ENCODE results near the gene ECT2L. TPM values are rescaled to one million over a fixed set of nuclear protein-coding genes. Genes with fewer than 3 reads are reported as not detected.
A peak's percentile ranks its signal among the peaks of the same experiment; 100 is the strongest.

ECT2L gene
- polyA plus RNA-seq, 3 donors, result not detected

DNA sequence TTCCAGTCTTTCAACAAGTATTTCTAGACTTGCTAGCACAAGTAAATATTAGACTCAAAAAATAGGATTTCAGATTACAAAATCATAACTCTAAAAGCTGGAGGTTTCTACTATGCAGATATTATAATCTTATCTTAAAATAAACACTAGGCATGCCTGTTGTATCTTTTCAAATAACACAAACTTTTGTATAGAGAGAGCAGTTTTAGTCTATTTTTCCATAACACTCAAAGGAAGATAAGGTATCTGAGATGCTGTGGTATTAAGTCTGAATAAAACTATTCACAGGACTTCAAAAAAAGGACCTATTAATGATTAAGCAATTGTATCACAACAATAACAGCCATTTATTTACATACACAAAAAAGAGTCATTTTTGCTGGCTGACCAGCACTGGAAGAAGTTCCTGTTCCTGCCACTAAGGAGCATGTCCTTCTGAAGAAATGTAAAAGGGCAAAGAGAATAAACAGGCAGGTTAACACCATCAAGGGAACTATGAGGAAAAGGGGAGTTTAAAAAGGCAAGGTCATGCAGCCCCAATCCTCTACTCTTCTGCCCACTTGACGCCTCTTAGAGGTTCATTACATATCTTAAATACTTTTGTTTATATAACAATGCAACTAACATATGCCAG is 152.8 kb downstream of the ECT2L start:
- Mint-ChIP-seq H3K4me3 (no peak overlapping the region), H3K9me3 (no peaks in the 10 kb centered on the region), H3K27me3 (ENCODE audit: low read depth in 3 of 3) (no peaks in the 10 kb centered on the region), H3K4me1 (peaks cover 17% of the 10 kb centered on the region), H3K36me3 (peaks cover 27 to 32% of the 10 kb centered on the region in 2 donors), H3K27ac (no peak overlapping the region)
- no peak for DNase-seq
- H3K79me2 ChIP-seq (ENCODE audit: insufficient read depth, low read length), result peaks cover 64% of the 10 kb centered on the region
- TF ChIP-seq, protein P1, sequence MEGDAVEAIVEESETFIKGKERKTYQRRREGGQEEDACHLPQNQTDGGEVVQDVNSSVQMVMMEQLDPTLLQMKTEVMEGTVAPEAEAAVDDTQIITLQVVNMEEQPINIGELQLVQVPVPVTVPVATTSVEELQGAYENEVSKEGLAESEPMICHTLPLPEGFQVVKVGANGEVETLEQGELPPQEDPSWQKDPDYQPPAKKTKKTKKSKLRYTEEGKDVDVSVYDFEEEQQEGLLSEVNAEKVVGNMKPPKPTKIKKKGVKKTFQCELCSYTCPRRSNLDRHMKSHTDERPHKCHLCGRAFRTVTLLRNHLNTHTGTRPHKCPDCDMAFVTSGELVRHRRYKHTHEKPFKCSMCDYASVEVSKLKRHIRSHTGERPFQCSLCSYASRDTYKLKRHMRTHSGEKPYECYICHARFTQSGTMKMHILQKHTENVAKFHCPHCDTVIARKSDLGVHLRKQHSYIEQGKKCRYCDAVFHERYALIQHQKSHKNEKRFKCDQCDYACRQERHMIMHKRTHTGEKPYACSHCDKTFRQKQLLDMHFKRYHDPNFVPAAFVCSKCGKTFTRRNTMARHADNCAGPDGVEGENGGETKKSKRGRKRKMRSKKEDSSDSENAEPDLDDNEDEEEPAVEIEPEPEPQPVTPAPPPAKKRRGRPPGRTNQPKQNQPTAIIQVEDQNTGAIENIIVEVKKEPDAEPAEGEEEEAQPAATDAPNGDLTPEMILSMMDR (IDR thresholded peaks at IDR 0.05), result no peak
- no peaks in the 10 kb centered on the region for H3K27me3 ChIP-seq (ENCODE audit: control insufficient read depth in 2 of 2, insufficient read depth in 2 of 2, low read length in 2 of 2)
- H4K20me1 ChIP-seq (ENCODE audit: insufficient read depth, low read length), result peaks cover 58% of the 10 kb centered on the region
- H3K4me3 ChIP-seq (replicated peaks in 1 of 3; ENCODE audit: low read depth in 2 of 3, low read length in 3 of 3), result no peak overlapping the region
- H3K9ac ChIP-seq (ENCODE audit: insufficient read depth, low read length, poor library complexity, severe bottlenecking), result no peak overlapping the region
- H2AFZ ChIP-seq (ENCODE audit: insufficient read depth, low read depth, low read length, poor library complexity, severe bottlenecking), result no peak overlapping the region
- no peak overlapping the region for H3K4me2 ChIP-seq (replicated peaks; ENCODE audit: extremely low read depth, low read length, poor library complexity, severe bottlenecking)
- peaks cover 0 to 4% of the 10 kb centered on the region in 2 donors for H3K4me1 ChIP-seq (ENCODE audit: control insufficient read depth in 1 of 2, insufficient read depth in 2 of 2, low read length in 2 of 2)
- WGBS (ENCODE audit: insufficient coverage), result no CpG with 5 or more reads among the region's 1 CpG
- no peaks in the 10 kb centered on the region for H3K9me3 ChIP-seq (replicated peaks in 1 of 2; ENCODE audit: control insufficient read depth in 1 of 2, insufficient read depth in 1 of 2, low read length in 2 of 2)
- H3K36me3 ChIP-seq (replicated peaks in 1 of 2; ENCODE audit: control insufficient read depth in 1 of 2, insufficient read depth in 2 of 2, low read length in 2 of 2), result peaks cover 18 to 25% of the 10 kb centered on the region in 2 donors
- H3K27ac ChIP-seq (ENCODE audit: low read depth in 1 of 2, low read length in 2 of 2), result peak overlapping the region in 1 of 2 donors; percentile 18
- intact Hi-C loops (cut with micrococcal nuclease), result no loop called here

DNA sequence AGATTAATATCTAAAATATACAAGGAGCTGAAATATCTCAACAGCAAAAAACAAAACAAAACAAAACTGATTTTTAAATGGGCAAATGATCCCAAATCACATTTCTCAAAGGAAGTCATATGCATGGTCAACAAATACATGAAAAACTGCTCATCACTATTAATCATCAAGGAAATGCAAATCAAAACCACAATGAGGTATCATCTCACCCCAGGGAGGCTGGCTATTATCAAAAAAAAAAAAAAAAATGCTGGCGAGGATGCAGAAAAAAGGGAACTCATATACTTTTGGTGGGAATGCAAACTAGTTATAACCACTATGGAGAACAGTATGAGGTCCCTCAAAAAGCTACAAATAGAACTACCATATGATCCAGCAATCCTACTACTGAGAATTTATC is 157.6 kb downstream of the ECT2L start:
- Histone ChIP-seq H3K27ac (ENCODE audit: low read depth in 1 of 2, low read length in 2 of 2) (no peak overlapping the region), H3K27me3 (ENCODE audit: control insufficient read depth in 2 of 2, insufficient read depth in 2 of 2, low read length in 2 of 2) (no peaks in the 10 kb centered on the region), H3K4me1 (ENCODE audit: control insufficient read depth in 1 of 2, insufficient read depth in 2 of 2, low read length in 2 of 2) (peaks cover 6 to 32% of the 10 kb centered on the region in 2 donors), H3K4me3 (replicated peaks in 1 of 3; ENCODE audit: low read depth in 2 of 3, low read length in 3 of 3) (no peak overlapping the region), H3K36me3 (replicated peaks in 1 of 2; ENCODE audit: control insufficient read depth in 1 of 2, insufficient read depth in 2 of 2, low read length in 2 of 2) (no peaks in the 10 kb centered on the region), H3K4me2 (replicated peaks; ENCODE audit: extremely low read depth, low read length, poor library complexity, severe bottlenecking) (no peak overlapping the region), H3K9me3 (replicated peaks in 1 of 2; ENCODE audit: control insufficient read depth in 1 of 2, insufficient read depth in 1 of 2, low read length in 2 of 2) (no peaks in the 10 kb centered on the region), H2AFZ (ENCODE audit: insufficient read depth, low read depth, low read length, poor library complexity, severe bottlenecking) (no peak overlapping the region), H4K20me1 (ENCODE audit: insufficient read depth, low read length) (peaks cover 80% of the 10 kb centered on the region), H3K9ac (ENCODE audit: insufficient read depth, low read length, poor library complexity, severe bottlenecking) (no peak overlapping the region), H3K79me2 (ENCODE audit: insufficient read depth, low read length) (peaks cover 92% of the 10 kb centered on the region)
- peaks cover 2 to 3% of the 10 kb centered on the region in 2 donors for H3K36me3 Mint-ChIP-seq
- H3K4me1 Mint-ChIP-seq, result peaks cover 42% of the 10 kb centered on the region
- peak; percentile 15 to 60 (median 41) for DNase-seq
- H3K27ac Mint-ChIP-seq, result peak overlapping the region in 4 of 7 donors; percentile 28 to 78 (median 54)
- no peak overlapping the region for H3K4me3 Mint-ChIP-seq
- intact Hi-C loops (cut with micrococcal nuclease), result loop anchor here in 1 of 2 donors (5.0 kb wide), 1 partner anchor 34 kb away; the partner anchor contains the start of gene REPS1
- no CpG with 5 or more reads among the region's 1 CpG for WGBS (ENCODE audit: insufficient coverage)
- TF ChIP-seq, protein P1 (IDR thresholded peaks at IDR 0.05), result no peak
- peaks cover 0 to 2% (median 0%) of the 10 kb centered on the region in 7 donors for H3K9me3 Mint-ChIP-seq
- H3K27me3 Mint-ChIP-seq (ENCODE audit: low read depth in 3 of 3), result no peaks in the 10 kb centered on the region

Other genes starting within 250 kb of the ECT2L start
- 10 to 100 TPM; 16.6 to 53.3 (median 42.6) TPM for gene CCDC28A, start 22.3 kb upstream of the ECT2L start, polyA plus RNA-seq
- gene REPS1, start 192.2 kb downstream of the ECT2L start, polyA plus RNA-seq, result 10 to 100 TPM; 11.9 to 36.6 (median 14.0) TPM
- gene ABRACL, start 232.7 kb downstream of the ECT2L start, polyA plus RNA-seq, result 100 to 1,000 TPM in 2 of 3 donors, 10 to 100 TPM in 1; 39.5 to 174 (median 142) TPM